Stimulated activated CD4-positive, alpha-beta T cell treated with anti-CD3 and anti-CD28 coated beads, Interleukin-15, amount 100 ng/mL, for 48 hours (primary cell): ENCODE data around the gene FAM193B.
"Not testable (repeated sequence)": the region's sequence is repeated elsewhere in the genome, so short reads cannot be mapped to it uniquely, and the experiment has no call there.

Experiments used
- DNase-seq, 2 donors: peaks; one replicate each; pipeline ENCODE4 v3.0.0-alpha.2; 2020; ENCODE audit warnings: low read depth in 2 of 2

The FAM193B gene

DNA sequence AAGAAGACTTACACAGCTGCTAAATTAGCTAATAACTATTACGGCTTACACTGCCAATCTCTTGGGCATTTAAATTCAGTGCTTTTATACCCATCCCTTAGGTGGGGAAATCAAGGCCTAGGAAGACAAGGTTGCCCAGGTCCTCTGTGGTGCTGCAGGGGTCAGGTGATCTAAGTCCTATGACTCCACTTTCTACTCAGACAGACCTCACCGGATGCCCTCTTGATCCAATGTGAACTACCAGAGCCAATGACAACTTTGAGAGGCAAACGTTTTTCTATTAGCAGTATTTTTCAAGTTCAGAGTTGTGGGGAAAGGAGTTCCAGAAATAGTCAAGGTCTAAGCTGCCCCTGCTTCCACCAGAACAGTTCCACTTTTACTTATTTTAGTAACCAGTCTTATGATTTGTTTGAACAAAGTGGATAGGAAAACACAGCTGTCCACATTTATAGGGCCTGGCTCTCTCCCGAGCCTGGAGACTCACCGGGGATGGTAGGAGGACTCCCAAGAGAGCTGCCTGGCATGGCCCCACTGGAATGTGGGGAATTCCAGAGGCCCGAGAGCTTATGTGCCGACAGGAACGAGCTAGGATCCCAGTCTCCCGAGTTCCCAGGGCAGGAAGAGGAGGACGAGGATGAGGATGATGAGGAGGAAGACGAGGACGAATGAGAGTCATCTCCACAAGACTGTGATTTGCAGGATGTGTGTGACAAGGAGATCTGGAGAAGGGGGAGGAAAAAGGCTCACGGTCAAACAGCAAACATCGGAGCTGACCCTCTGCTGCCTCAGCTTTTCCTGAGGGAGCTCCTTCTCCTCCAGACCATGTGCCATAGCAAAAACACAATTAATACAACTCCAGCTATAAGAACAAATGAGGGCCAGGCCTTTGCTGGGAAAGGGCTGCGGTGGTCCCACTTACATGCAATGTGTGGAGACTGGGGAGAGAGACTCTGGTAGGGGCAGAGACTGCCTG lies 16.7 kb downstream of the FAM193B start:
- DNase-seq = no peak

DNA sequence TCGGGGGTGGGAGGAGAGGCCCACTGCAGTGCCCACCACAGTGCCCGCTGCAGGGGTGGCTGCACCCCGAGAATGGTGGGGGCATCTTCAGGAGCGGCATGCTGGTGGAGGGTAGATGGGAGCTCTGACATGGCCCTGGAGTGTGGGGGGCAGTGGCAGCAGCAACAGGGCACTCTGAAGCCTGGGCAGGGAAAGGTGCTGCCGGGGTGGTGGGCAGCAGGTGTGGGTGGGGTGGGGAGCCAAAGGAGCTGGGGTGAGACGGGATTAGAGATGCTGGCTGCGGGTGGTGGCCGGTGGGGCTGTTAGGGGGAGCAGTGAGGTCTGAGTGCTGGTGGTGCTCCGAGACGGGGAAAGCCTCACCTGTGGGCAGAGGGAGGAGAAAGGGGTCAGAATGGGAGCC lies 18.0 kb downstream of the FAM193B start:
- no peak for DNase-seq

DNA sequence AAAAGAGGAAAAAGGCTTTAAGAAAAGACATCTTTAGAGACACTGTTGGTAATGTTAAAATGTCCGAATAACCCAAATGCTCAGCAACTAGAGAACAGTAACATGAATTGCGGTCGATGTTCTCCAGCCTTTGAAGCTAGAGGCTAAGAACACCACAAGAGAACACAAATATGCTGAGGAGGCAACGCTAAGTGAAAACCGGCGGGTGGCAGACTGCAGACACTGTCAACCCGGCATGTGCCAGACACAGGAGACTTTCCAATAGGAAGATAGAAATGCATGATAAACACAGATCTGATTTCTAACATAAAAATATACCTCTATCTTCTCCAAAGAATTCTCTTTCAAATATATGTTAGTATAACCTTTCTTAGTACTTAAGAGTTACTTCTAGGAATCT lies 19.2 kb downstream of the FAM193B start:
- no peak for DNase-seq

DNA sequence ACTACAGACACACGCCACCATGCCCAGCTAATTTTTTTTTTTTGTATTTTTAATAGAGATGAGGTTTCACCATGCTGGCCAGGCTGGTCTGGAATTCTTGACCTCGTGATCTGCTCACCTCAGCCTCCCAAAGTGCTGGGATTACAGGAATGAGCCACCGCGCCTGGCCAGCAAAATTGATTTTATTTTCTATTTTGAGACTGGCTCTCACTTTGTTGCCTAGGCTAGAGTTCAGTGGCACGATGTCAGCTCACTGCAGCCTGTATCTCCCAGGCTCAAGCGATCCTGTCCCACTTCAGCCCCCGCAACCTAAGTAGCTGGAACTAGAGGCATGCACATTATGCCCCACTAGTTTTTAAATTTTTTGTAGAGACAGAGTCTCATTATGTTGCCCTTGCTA lies 19.9 kb downstream of the FAM193B start:
- DNase-seq = not testable (repeated sequence)

DNA sequence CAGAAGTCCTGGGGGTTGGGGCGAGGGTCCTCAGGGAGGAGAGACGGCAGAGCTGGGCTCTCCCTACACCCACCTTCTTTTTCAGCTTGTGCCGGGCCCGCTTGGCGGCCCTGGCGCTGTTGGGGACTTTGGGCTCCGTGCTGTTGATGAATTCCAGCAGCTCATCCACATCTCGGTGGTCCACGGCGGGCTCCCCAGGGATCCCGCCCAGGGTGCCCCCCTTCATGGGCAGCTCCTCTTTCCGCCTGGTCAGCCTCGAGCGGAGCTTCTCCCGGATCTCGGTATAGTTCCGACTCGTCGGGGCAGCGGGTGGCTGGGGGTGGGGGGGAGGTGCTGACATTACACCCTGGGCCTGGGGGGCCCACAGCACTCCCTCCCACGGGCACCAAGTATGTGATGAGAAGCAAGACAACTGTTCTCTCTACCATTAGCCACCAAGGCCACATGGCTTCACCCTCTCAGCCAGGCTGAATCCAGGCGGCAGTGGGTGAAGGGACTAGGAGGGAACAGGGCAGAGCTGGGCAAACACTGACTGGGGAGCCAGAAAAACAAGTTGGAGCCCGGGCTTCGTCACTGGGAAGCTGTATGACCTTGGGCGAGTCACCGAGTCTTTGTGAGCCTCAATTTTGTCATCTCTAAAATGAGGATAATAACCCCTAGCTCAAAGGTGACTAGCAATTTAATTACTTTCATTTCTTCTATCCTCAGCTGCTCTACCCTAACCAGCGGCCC lies 23.0 kb downstream of the FAM193B start:
- no peak for DNase-seq

DNA sequence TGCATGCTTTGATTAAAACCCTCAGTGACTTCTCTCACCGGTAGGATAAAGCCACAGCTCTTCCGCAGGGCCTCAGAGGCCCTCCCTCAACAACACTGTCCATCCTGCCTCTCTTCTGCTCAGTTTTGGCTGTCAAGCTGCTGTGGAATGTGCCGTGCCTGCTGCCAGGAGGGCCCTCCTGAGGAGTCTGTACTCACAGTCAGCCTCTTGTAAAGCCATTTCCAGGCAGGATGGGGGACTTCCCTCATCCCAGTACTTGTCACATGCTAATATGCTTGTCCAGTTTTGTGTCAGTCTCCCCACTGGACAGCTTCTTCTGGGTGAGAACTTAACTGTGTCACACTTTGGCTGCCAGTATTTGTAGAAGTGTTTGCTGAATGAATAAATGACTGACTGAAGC lies 23.7 kb downstream of the FAM193B start:
- DNase-seq = no peak

DNA sequence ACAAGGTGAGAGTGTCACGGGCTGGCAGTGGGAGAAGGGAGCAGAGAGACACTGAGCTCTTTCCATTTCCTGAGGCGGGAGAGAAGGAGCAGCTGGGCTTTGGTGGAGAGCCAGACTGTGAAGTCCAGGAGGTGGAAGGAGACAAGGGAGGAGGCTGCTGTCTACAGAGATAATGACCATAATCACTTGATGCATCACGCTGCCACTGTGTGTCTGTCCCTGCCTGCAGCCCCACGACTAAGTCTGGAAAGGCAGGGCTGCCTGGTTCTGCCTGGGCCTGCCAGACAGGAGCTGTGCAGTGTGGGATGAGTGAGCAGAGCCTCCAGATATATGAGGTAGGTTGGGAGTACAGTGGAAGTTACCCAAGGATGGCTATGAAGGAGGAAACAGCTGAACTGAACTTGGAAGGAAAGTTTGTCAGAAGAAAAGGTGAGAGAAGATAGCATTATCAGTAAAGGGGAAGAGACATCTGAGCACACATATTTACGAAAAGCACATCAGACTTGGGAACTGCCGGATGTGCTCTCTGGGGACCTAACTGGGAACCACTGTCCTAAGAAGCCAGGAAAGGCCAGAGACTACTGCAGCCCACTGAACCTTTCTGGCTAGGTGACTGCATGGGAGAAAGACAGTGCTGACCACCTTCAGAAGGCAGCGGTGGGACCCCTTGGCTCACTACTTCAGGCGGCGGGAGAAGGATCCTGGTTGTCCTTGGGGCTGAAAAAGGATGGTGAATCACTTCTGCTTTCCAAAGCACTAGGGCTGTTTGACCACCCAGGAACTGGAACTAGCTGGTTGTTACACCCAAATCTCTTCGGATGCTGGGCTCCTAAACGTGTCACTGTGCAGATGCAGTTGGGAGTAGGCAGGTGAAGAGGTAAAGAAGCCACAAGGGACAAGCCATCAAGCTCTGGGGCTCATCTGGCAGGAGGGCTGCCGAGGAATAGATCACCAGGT lies 24.8 kb downstream of the FAM193B start:
- no peak for DNase-seq

DNA sequence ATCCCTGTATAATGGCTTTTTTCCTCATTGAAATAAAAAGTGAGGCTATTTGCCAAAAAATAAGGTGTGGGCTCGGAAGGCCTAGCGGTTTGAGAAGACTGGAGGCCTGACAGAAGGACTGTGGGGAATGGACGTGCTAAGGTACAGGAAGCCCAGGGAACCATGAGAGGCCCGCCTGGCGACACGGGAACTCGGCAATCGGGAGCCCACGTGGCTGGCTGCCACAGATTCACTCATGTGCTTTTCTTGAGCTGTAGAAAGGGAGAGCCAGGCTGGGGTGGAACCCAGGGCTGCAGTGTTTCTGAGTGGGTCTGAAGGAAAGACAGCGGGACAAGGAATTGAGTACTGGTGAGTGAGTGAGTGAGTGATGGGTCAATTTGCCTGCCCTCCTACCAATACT lies 25.7 kb downstream of the FAM193B start:
- no peak for DNase-seq

DNA sequence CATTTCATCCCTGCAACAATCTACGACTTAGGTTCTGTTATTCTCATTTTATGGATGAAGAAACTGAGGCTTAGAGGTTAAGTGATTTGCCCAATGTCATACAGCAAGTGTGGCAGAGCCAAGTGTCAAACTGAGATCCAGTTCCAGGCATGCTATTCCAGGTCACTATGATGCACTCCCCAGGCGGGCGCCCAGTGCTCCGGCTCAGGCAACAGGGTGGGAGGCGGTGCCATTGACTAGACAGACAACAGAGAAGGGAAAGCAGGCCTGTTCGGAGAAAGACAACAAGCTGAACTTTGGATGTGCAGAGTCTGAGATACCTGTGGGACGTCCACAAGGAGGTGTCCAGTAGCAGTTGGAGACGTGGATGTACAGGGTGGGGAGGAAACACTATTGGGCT lies 26.8 kb downstream of the FAM193B start:
- no peak for DNase-seq

DNA sequence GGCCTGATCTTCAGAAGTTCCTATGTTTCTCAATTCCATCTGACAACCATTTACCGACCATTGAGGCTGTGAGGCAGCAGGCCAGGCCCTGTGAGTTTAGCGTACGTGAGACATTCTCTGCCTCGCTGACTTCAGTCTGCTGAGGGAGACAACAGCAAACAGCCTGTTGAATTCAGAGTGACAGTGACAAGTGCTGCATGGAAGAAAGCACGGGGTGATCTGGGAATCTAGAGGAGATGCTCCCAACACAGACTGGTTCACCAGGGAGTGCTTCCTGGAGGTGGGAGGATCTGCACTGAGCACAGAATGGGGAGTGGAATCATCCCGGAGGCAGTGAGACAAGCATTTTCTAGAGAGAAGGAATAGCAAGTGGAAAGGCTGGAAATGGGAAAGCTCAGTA lies 27.6 kb downstream of the FAM193B start:
- DNase-seq = no peak

DNA sequence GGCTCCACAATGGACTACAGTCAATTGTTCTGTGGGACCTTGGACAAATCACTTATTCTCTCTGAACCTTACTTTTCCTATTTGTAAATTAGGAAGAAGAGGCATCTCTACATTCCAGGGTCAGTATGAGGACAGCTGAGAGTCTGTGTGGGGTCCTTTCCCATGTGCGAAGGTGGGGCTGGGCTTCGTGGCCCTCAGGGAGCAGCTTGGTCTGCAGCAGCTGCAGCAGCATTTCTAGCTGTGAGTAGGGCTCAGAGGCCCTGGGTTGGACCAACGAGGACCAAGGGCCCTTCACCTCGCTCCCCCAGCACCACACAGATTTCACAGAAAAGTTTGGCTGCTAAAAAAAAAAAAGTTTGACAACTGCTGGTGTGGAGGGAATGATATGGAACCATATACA lies 28.2 kb downstream of the FAM193B start:
- no peak for DNase-seq

DNA sequence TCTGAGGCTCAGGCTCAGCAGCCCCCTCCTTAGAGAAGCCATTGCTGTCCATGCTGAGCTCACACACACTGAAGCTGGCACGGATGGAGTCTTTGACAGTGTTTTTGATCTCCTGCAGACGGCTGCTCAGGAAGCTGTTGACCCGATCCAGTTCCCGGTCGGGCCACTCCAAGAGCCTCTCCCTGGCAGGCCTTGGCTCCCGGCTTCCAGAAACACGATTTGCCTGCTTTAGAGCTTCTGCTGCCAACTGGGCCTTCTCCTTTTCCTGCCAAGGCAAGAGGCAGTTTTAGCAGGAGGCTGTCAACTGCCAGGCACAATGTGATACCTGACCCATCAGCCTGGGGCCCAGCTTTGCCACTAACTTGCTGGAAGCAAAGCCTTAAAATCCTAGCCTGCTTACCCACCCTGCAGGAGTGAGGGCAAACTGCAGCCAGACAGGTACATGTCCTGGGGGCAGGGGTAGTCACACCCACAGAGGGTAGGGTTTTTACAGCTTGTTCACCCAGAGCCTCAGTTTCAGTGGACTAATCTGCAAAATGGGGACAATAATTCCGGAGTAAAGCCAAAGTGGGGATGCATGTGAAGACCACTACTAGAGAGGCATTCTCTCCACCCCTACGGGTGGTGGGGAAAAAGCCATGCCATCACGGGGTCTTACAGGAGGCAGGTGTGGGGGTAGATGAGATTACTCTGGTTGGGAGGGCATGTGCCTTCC lies 29.3 kb downstream of the FAM193B start:
- no peak for DNase-seq

DNA sequence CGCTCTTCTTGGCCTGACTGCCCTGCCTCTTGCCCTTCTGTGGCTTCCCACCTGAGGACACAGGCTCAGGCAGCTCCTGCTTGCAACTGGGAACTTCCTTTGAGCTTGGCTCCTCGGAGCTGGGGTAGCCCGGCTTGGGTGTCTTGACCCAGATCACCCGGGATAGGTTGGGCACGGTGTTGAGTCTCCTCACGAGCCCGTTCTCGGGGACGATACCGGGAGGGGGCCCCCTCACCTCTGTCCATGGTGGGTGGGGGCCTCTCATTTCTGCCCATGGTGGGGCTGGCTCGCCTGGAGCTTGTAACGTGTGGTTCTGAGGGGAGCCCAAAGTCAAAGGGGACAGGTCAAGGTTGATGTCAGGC lies 29.8 kb downstream of the FAM193B start:
- no peak for DNase-seq

DNA sequence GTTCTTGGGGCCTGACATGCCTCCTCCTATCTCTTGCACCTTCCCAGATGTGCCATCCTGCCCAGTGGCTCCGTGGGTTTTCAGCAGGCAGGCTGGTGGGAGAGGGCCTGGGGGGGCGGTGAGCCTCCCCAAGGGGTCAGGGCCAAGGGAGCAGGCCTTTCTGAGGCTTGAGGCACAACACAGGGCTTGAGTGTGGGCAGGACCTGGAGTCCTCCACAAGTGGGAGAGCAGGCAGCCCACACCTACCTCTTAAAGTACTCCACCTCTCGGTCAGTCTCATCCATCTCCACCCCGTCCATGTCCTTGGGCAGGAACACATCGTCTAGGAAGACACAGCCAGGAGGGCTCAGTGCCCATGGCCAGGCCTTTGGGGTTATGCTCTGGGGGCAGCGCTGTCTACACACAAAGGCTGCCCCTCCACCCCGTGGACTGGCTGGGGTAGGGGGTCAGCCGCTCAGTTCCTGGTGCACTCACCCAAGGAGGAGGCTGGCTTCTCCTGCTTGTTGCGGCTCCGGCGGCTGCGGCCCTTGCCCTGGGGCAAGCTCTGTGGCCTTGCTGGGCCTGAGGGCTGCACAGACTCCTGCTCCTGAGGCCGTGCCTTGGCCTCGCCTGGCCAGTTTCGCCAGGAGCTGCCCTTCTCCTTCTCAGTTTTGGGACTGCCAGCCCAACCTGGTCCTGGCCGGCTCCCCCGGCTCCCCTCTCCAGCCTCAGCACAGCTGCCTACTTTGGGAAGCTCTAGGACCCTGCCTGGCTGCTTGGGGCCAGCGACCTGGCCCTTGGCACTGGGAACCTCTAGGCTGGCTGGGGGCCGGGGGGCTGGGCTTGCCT lies 30.4 kb downstream of the FAM193B start:
- no peak for DNase-seq

DNA sequence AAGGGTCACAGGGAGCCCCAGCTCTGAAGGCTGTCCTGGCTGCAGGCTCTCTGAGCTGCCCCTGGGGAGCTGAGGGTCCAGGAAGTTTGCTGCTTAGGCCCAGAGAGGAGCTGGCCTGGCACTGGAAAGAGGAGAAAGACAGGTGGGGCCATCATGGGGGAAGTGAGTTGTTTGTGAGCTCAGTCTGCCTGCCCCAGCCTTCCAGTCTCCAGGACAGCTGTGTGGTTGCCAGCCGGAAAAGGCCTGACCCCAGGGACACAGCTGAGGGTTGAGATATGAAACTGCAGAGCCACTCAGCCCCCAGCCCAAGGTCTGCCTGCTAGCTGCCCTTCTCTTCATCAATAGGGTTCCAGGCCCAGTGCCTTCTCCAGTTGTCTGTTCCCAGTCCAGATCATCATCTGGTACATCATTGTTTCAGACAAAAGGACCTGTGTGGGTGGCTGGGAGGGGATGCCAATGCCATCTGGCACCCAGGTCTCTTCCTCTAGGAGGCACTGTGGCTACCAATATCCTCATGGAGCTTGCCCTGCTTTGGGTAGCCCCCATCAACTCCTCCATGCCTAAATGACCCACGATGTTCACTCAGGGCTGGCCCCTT lies 33.3 kb downstream of the FAM193B start:
- no peak for DNase-seq

DNA sequence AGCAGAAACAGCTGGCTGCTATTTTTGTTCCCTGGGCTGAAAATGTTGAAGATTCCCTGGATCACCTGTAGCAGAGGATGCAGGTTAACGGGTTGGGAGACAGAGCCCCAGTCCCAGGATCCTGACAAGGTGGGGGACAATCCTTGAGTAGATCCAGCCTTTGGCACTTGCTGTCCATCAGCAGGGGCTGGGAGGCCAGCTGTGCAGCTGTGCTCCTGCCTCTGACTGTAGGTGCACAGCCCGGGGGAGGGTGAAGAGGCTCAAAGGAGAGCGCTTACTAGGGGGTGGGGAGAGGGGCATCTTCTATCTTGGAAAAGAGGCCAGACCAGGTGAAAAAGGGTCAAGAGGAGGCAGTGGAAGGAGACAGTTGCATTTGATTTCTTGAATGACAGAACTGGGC lies 34.1 kb downstream of the FAM193B start:
- DNase-seq = no peak

DNA sequence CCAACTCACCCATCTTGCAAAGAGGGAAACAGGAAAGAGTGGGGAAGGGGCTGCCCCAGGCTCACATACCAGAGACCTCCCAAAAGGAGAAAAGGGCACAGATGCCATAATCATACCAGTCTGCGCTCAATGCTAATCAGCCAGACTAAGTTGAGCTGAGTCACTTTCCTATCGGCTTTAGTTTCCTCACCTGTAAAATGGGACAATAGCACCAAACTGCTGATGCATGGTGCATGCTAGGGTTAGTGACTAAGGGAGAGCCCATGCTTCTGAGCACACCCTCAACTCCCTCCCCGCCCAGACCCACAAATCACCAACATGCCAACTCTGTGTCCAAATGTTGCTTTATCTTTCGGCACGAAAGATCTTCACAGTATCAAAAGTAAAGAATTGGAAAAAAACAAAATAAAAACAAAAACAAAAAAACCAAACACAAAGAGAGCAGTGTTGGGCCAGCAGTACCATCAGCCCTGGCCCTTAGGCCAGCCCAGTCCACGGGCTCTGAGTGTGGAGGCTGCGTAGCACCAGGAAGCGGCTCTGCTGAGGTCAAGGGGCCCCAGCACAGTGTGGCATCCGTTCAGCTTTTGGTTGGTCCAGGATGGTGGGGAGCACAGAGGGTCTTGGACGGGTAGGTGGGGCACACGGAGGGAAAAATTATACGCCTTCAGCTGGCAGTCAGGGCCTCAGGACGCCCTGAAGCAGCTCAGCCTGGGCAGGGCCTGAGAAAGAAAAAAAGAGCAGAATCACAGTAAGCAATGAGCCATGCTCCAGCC lies 34.7 kb downstream of the FAM193B start:
- DNase-seq = no peak

DNA sequence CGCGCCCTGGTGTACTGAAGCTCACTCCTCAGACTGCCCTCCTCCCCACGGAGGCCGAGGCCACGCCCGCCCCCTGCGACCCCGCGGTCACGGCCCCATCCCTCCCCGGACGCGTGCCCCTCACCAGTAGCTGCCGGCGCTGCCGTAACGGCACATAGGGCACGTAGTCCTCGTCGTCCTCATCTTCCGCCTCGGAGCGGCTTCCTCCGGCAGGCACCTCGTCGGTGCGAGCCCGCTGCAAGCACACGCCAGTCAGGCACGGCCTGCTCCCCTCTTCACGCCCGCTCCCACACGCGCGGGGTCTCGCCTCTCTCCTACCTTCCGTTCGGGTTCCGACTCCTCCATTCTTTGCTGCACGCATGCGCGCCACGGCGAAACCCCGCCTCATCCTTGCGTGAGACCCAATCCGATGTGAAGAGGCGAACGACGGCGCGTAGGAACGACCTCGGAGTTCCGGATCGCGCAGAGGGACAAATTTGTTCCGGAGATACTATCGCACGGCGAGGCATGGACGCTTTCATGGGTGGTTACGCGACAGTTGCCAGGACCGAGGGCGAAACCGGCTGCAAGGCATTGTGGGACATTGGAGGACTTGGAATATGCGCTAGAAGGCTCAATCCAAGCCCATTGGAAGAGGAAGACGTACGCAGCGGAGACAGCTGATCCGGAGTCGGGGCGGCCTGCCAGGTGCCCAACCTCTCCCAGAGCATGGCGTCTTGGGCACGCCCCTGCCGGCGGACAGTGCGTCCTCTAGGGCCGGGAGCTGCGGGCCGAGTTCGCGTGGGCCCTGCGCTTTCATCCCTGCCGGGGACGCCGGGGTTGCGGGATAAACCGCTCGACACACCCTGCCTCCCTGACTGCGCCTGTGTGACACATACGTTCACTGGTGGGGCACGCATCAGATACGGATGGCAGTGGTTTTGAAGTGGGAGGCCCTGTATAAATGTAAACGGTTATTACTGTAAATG lies 37.5 kb downstream of the FAM193B start, which contains the start of gene DDX41:
TSS of gene DDX41 (minus strand) at position 361 of the 968 bp plus-strand sequence. CDS start at position 345, 16 bp downstream.
- DNase-seq = peak; percentile 94 to 95
